SK-N-SH treated with all-trans-retinoic acid at 6 μM for 48 hours (cell line): ENCODE data around the gene CST3.

Source experiments
- BACH2 ChIP-seq: fragments of 250-450 bp; sonication (Bioruptor Pico); IDR thresholded peaks from 2 replicates; pipeline ENCODE4 v1.9.0; 2021; ENCODE audit warnings: mild to moderate bottlenecking, borderline replicate concordance
- ZNF70 ChIP-seq: fragments of 450-650 bp; formaldehyde crosslinking; IDR thresholded peaks from 2 replicates; pipeline ENCODE4 v1.5.0; 2020; ENCODE audit warnings: mild to moderate bottlenecking, moderate library complexity

DNA sequence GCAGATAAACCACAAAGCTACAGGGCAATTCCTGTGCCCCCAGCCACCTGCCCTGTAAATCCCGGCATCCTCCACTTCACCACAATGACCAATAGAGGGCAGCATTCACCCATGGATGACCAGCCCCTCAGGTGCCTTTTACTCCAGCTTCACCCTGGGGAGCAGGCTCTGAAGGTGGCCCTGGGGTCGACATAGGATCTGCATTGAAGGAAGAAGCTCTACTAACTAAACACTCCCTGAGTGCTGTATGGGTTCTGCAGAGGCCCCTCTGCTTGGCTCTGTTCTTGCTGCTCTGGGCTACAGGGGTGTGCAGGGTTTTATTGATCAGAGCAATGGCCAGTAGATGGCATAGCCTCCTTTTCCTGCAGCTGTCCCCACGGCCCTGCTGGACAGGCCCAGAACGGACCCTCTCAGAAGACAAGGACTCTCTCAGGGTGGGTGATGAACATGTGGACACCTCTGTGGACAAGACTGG, 30.8 kb upstream of the CST3 start:
- no peak for TF ChIP-seq BACH2 (CRISPR knock-in tag)
- TF ChIP-seq ZNF70 (CRISPR knock-in tag): no peak
